Small intestine (tissue), 4 donors: ENCODE data around the gene ADGRF3. TPM values are rescaled to one million over a fixed set of nuclear protein-coding genes. Genes with fewer than 3 reads are reported as not detected.

Experiments
- polyA plus RNA-seq, 4 donors: library from polyadenylated mRNA; stranded (reverse) in 3 of 4; unstranded in 1 of 4; fragments of 200-250 nt in 3 of 4; fragments of 120-200 nt in 1 of 4; gene quantifications; one replicate each; pipeline versions ENCODE4 v1.2.1 to v1.2.3, GENCODE V29; 2013
- donor health status: healthy with polysubstance abuse.
- donor health status: Bipolar disorder and iron deficiency.
- donor health status: healthy.

ADGRF3 gene
- polyA plus RNA-seq, 4 donors: 0.09 to 1.2 TPM; not detected in 2

Other genes starting within 250 kb of the ADGRF3 start
- 1 to 10 TPM in 2 of 4 donors, under 1 TPM in 2; 0.22 to 1.2 (median 0.82) TPM for gene GAREM2, start 173.7 kb downstream of the ADGRF3 start, polyA plus RNA-seq
- gene HADHA, start 102.2 kb downstream of the ADGRF3 start, polyA plus RNA-seq: 100 to 1,000 TPM; 145 to 217 (median 189) TPM
- gene HADHB, start 101.8 kb downstream of the ADGRF3 start, polyA plus RNA-seq: 100 to 1,000 TPM; 102 to 331 (median 189) TPM
- 10 to 100 TPM in 2 of 4 donors, 1 to 10 TPM in 2; 4.3 to 36.4 (median 8.2) TPM for gene SELENOI, start 646 bp downstream of the ADGRF3 start, polyA plus RNA-seq
- gene DRC1, start 55.1 kb upstream of the ADGRF3 start, polyA plus RNA-seq: under 1 TPM in 2 of 4 donors, not detected in 2; 0.09 to 0.18 TPM
- 1 to 10 TPM in 1 of 4 donors, under 1 TPM in 3; 0.22 to 2.5 (median 0.46) TPM for gene OTOF, start 131.3 kb upstream of the ADGRF3 start, polyA plus RNA-seq